ENCODE results near the gene MYO1E.

DNA sequence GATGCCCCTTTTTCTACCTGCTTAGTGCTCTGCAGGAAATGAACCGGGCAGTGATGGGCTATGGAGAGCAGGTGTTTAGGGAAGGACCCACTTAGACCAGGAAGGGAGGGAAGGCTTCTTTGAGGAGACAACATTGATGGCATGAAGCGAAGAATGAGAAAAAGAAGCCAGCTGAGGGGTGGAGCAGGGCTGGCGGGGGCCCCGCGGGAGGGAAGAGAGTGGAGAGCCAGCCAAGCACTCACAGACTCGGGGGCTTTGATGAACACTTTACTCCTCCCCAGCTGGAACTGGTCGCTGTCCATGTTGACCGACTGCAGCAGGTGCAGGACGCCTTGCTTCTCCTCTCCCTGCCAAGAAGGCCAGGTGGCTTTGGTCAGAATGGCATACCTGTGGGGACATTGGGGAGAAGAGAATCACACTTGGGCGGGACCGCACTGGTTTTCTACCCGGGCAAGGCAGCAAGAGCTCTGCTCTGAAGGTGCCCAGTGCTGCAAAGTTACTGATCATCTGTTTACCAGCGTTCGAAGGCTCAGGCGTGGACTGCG, 194.4 kb downstream of the MYO1E start:
- TF ChIP-seq, protein P1, sequence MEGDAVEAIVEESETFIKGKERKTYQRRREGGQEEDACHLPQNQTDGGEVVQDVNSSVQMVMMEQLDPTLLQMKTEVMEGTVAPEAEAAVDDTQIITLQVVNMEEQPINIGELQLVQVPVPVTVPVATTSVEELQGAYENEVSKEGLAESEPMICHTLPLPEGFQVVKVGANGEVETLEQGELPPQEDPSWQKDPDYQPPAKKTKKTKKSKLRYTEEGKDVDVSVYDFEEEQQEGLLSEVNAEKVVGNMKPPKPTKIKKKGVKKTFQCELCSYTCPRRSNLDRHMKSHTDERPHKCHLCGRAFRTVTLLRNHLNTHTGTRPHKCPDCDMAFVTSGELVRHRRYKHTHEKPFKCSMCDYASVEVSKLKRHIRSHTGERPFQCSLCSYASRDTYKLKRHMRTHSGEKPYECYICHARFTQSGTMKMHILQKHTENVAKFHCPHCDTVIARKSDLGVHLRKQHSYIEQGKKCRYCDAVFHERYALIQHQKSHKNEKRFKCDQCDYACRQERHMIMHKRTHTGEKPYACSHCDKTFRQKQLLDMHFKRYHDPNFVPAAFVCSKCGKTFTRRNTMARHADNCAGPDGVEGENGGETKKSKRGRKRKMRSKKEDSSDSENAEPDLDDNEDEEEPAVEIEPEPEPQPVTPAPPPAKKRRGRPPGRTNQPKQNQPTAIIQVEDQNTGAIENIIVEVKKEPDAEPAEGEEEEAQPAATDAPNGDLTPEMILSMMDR (conservative IDR thresholded peaks at IDR 0.05; ENCODE audit: low read length): no peak
- TF ChIP-seq EZH2phosphoT487 (IDR thresholded peaks at IDR 0.05; ENCODE audit: borderline replicate concordance, low read depth, low read length): no peak

Measured in OCI-LY7 (cell line).